HepG2 (cell line): ENCODE measurements around the gene ZFP36L2. TPM values are rescaled to one million over a fixed set of nuclear protein-coding genes. Genes with fewer than 3 reads are reported as not detected.

Experiments
- ATAC-seq: fragments of 200-7000 bp; cut with Tn5 transposase; 3 replicates; pipeline ENCODE4 v1.9.1; 2020; ENCODE audit warnings: mild to moderate bottlenecking, moderate library complexity
- BruUV-seq: library from RNA; stranded (reverse); fragments of 400-500 nt; replicated peaks from 2 replicates; lab custom pipeline; 2021; lab: Mats Ljungman, UMichigan
- CTCF ChIA-PET: fragments of 300-600 bp; formaldehyde crosslinking; extraction: SDS; loops from one replicate; lab custom pipeline; 2021; ENCODE audit warnings: low total read pairs, inconsistent platforms, low intra/inter-chr PET ratio; lab: Yijun Ruan, JAX
- POLR2A ChIA-PET: fragments of 350-600 bp; sonication (Branson Sonifier 250); formaldehyde crosslinking; loops from one replicate; lab custom pipeline; 2020; ENCODE audit warnings: antibody characterized with exemption, inconsistent platforms; lab: Yijun Ruan, JAX
- DNase-seq: peaks from one replicate; pipeline ENCODE4 v3.0.0-alpha.2; 2015; ENCODE audit warnings: low spot score
- FAIRE-seq: peaks from 3 replicates; lab custom pipeline; 2011; peaks lifted over from hg19 to GRCh38; lab: Jason Lieb, UNC
- H2AFZ ChIP-seq: one replicate; pipeline ENCODE4 v1.6.1; 2011; ENCODE audit warnings: low read length, inconsistent platforms
- H3K27ac ChIP-seq: fragments of 300-600 bp; 3 replicates; pipeline ENCODE4 v1.8.0; 2011; ENCODE audit warnings: mixed run types, mild to moderate bottlenecking, mixed read lengths, low read length, inconsistent platforms; ENCODE audit not compliant: insufficient read depth; ENCODE audit errors: extremely low read length
- H3K27me3 ChIP-seq, 2 experiments: fragments of 200-600 bp in 1 of 2; 2 replicates in 1 of 2; 3 replicates in 1 of 2; pipeline versions ENCODE4 v1.6.0 to v1.8.0; 2011; ENCODE audit warnings: low read length in 2 of 2, mild to moderate bottlenecking in 2 of 2, moderate library complexity in 2 of 2, inconsistent platforms in 1 of 2; ENCODE audit not compliant: insufficient read depth in 2 of 2, control insufficient read depth in 1 of 2
- H3K36me3 ChIP-seq, 2 experiments: fragments of 200-600 bp in 1 of 2; replicated peaks in 1 of 2; 2 replicates in 1 of 2; 3 replicates in 1 of 2; pipeline versions ENCODE4 v1.5.1 to v1.8.0; 2011; ENCODE audit warnings: low read length in 2 of 2, inconsistent platforms in 1 of 2; ENCODE audit not compliant: insufficient read depth in 2 of 2, control insufficient read depth in 1 of 2
- H3K4me1 ChIP-seq: 2 replicates; pipeline ENCODE4 v1.5.1; 2012; ENCODE audit warnings: low read length, inconsistent platforms; ENCODE audit not compliant: insufficient read depth
- H3K4me2 ChIP-seq: 2 replicates; pipeline ENCODE4 v1.6.0; 2011; ENCODE audit warnings: low read depth, low read length, inconsistent platforms
- H3K4me3 ChIP-seq, 3 experiments: fragments of 200-600 bp in 1 of 3; sonication (generic), shearing (Covaris generic) in 1 of 3; replicated peaks in 1 of 3; 2 replicates each; pipeline ENCODE4 v1.5.1; 2011 to 2016; ENCODE audit warnings: low read length in 3 of 3, inconsistent platforms in 2 of 3, low read depth in 2 of 3, mild to moderate bottlenecking in 2 of 3, control low read depth in 1 of 3, mixed read lengths in 1 of 3; ENCODE audit not compliant: insufficient read depth in 1 of 3
- H3K79me2 ChIP-seq: one replicate; pipeline ENCODE4 v1.6.1; 2011; ENCODE audit warnings: low read length, inconsistent platforms; ENCODE audit not compliant: insufficient read depth
- H3K9ac ChIP-seq: 2 replicates; pipeline ENCODE4 v1.6.0; 2011; ENCODE audit warnings: mild to moderate bottlenecking, low read depth, low read length, inconsistent platforms; ENCODE audit not compliant: insufficient read depth
- H3K9me3 ChIP-seq: 2 replicates; pipeline ENCODE4 v1.5.1; 2012; ENCODE audit warnings: mild to moderate bottlenecking, low read length
- H4K20me1 ChIP-seq: 2 replicates; pipeline ENCODE4 v1.6.0; 2011; ENCODE audit warnings: inconsistent platforms, mild to moderate bottlenecking, low read length, moderate library complexity; ENCODE audit not compliant: insufficient read depth
- AGO2 ChIP-seq: fragments of 200-400 bp; formaldehyde crosslinking; optimal IDR thresholded peaks from 2 replicates; pipeline ENCODE3; 2017; ENCODE audit warnings: mild to moderate bottlenecking, low read depth, low read length, moderate library complexity
- CSRNP2 ChIP-seq: sonication (generic); formaldehyde crosslinking; conservative IDR thresholded peaks from 2 replicates; pipeline ENCODE4 v1.8.0; 2022; ENCODE audit warnings: low read depth, missing genetic modification reagents
- ELF1 ChIP-seq: sonication (generic); formaldehyde crosslinking; IDR thresholded peaks from 2 replicates; pipeline ENCODE4 v1.4.0; 2020; ENCODE audit warnings: missing genetic modification reagents
- FIP1L1 ChIP-seq: fragments of 200-400 bp; formaldehyde crosslinking; IDR thresholded peaks from 2 replicates; pipeline ENCODE4 v1.6.1; 2018; ENCODE audit warnings: low read depth, mild to moderate bottlenecking, low read length, moderate library complexity, borderline replicate concordance; ENCODE audit not compliant: insufficient read depth
- ISL2 ChIP-seq: sonication (generic); formaldehyde crosslinking; IDR thresholded peaks from 2 replicates; pipeline ENCODE4 v1.5.0; 2020; ENCODE audit warnings: missing genetic modification reagents
- KDM6A ChIP-seq: IDR thresholded peaks from 2 replicates; pipeline ENCODE4 v1.6.1; 2016; ENCODE audit warnings: low read depth
- MNT ChIP-seq: fragments of 450-650 bp; IDR thresholded peaks from 2 replicates; pipeline ENCODE4 v1.6.1; 2016
- MTA3 ChIP-seq: sonication (generic); formaldehyde crosslinking; IDR thresholded peaks from 2 replicates; pipeline ENCODE4 v1.4.0; 2020; ENCODE audit warnings: missing genetic modification reagents
- PTBP1 ChIP-seq: fragments of 200-400 bp; formaldehyde crosslinking; IDR thresholded peaks from 2 replicates; pipeline ENCODE4 v1.6.1; 2018; ENCODE audit warnings: low read length, low read depth; ENCODE audit not compliant: poor library complexity, severe bottlenecking
- REPIN1 ChIP-seq: sonication (generic); formaldehyde crosslinking; IDR thresholded peaks from 2 replicates; pipeline ENCODE4 v1.8.0; 2022; ENCODE audit warnings: missing genetic modification reagents, low read depth, mild to moderate bottlenecking, borderline replicate concordance
- SOX13 ChIP-seq, 3 experiments: fragments of 450-650 bp in 1 of 3; sonication (generic) in 1 of 3; formaldehyde crosslinking in 1 of 3; IDR thresholded peaks in 2 of 3; conservative IDR thresholded peaks in 1 of 3; 2 replicates each; pipeline versions ENCODE4 v1.5.0 to v1.6.1; 2016 to 2020; ENCODE audit warnings: antibody characterized with exemption in 1 of 3, mild to moderate bottlenecking in 1 of 3, missing compliant biosample characterization in 1 of 3, missing genetic modification reagents in 1 of 3, moderate library complexity in 1 of 3
- SOX5 ChIP-seq: IDR thresholded peaks from 2 replicates; pipeline ENCODE4 v1.6.1; 2016; ENCODE audit warnings: borderline replicate concordance
- TCF12 ChIP-seq, 2 experiments: fragments of 450-650 bp in 1 of 2; sonication (generic) in 1 of 2; formaldehyde crosslinking in 1 of 2; IDR thresholded peaks; 2 replicates each; pipeline versions ENCODE4 v1.6.1 to v1.8.0; 2017 to 2022; ENCODE audit warnings: antibody characterized with exemption in 1 of 2, mild to moderate bottlenecking in 1 of 2, missing genetic modification reagents in 1 of 2, moderate library complexity in 1 of 2
- ZFP62 ChIP-seq: sonication (generic); formaldehyde crosslinking; IDR thresholded peaks from 2 replicates; pipeline ENCODE4 v1.4.0; 2020; ENCODE audit warnings: missing genetic modification reagents
- ZNF639 ChIP-seq: conservative IDR thresholded peaks from 2 replicates; pipeline ENCODE4 v1.6.1; 2018; ENCODE audit warnings: missing genetic modification reagents
- ZSCAN20 ChIP-seq: sonication (generic); formaldehyde crosslinking; IDR thresholded peaks from 2 replicates; pipeline ENCODE4 v1.4.0; 2020; ENCODE audit warnings: missing genetic modification reagents, mild to moderate bottlenecking, borderline replicate concordance
- WGBS: methylation state at CpG from one replicate; pipeline ENCODE4 v1.1.6; 2017; ENCODE audit warnings: low lambda C conversion rate; 5-methylcytosine and 5-hydroxymethylcytosine counted together
- in situ Hi-C: cut with HindIII; loops from 2 replicates; pipeline ENCODE4 v1.10.0; 2017; ENCODE audit warnings: low pct_unique_long_range_greater_than_20kb; ENCODE audit not compliant: extremely low pct_ligation_motif_present
- intact Hi-C: fragments of 100-400 bp; cut with micrococcal nuclease; formaldehyde crosslinking; loops from one replicate; pipeline ENCODE4 v1.10.0; 2022; ENCODE audit not compliant: unreplicated experiment
- polyA plus RNA-seq, 8 experiments: library from polyadenylated mRNA; depleted of rRNA in 3 of 8; stranded (reverse) in 7 of 8; unstranded in 1 of 8; fragments of >200 nt; fragmentation: Illumina TruSeq in 4 of 8; extraction: Trizol in 4 of 8; gene quantifications; 2 replicates each; pipeline versions ENCODE4 v1.2.1 to v1.2.3, GENCODE V29; 2011 to 2016; ENCODE audit warnings: low read depth in 4 of 8, missing spikeins in 1 of 8, mixed read lengths in 1 of 8; ENCODE audit not compliant: insufficient read depth in 1 of 8
- total RNA-seq, 5 experiments: library from RNA; depleted of rRNA; stranded (reverse); fragments of >200 nt; fragmentation: Illumina TruSeq; extraction: Trizol; gene quantifications; 2 replicates each; pipeline ENCODE4 v1.2.3, GENCODE V29; 2016; ENCODE audit warnings: low read depth in 1 of 5

The ZFP36L2 gene
- total and polyA plus RNA-seq, 2 of the 13 experiments (the other 11 are each of a cell fraction or from before 2014, with no cell fraction given) = 11.2 to 21.8 TPM

GRCh38 chr2:43210467-43211303, 15.7 kb downstream of the ZFP36L2 start:
- no peaks in the 10 kb centered on the region for H3K27me3 ChIP-seq
- H3K4me3 ChIP-seq = peak overlapping the region in 1 of 3 experiments; percentile 38; a peak in 1 of 6 replicates
- H3K9me3 ChIP-seq = no peaks in the 10 kb centered on the region
- H4K20me1 ChIP-seq = no peaks in the 10 kb centered on the region
- FAIRE-seq (peak; percentile 64), DNase-seq (peak; percentile 72), ATAC-seq (peak; percentile 75)
- POLR2A ChIA-PET = interaction anchor here (1.0 to 9.9 kb wide), 6 partner anchors 10 to 46 kb away, joined by 3 to 83 read pairs (median 4); partner anchors contain the start of gene ZFP36L2
- intact Hi-C loops (no loop called here), in situ Hi-C loops (no loop called here)
- H2AFZ ChIP-seq = no peak overlapping the region
- H3K27ac ChIP-seq = peak overlapping the region; percentile 43
- peaks cover 58% of the 10 kb centered on the region for H3K4me1 ChIP-seq
- peak overlapping the region; percentile 65 for H3K4me2 ChIP-seq
- H3K9ac ChIP-seq = peak overlapping the region; percentile 30; the same call in 1 of the 2 replicates
- no peaks in the 10 kb centered on the region for H3K36me3 ChIP-seq
- no TSS peak for BruUV-seq
- H3K79me2 ChIP-seq = no peaks in the 10 kb centered on the region
- WGBS = 43% methylated on average over 19 of the region's 23 CpGs
- CTCF ChIA-PET = no interaction called here
- TF ChIP-seq ZNF639 (0 out of 2 replicates have a peak, but pooled peaks have one; percentile 45), CSRNP2 (CRISPR knock-in tag) (no peak), KDM6A (peak; percentile 62; the same call in 1 of the 2 replicates), TCF12 (IDR thresholded peaks at IDR 0.05) (no peak), TCF12 (CRISPR knock-in tag; IDR thresholded peaks at IDR 0.05) (no peak; the same call in 1 of the 2 replicates), ISL2 (CRISPR knock-in tag) (peak; percentile 70), ZSCAN20 (CRISPR knock-in tag) (0 out of 2 replicates have a peak, but pooled peaks have one; percentile 63), SOX13 (IDR thresholded peaks at IDR 0.05) (no peak), SOX13 (CRISPR knock-in tag; conservative IDR thresholded peaks at IDR 0.05 in 1 of 2, IDR thresholded peaks at IDR 0.05 in 1 of 2) (peak in 1 of 2 experiments; percentile 82; a peak in 2 of 4 replicates), SOX5 (peak; percentile 81; the same call in 1 of the 2 replicates), MNT (peak; percentile 54), REPIN1 (CRISPR knock-in tag) (peak; percentile 72; the same call in 1 of the 2 replicates), MTA3 (CRISPR knock-in tag) (no peak), ELF1 (CRISPR knock-in tag) (0 out of 2 replicates have a peak, but pooled peaks have one; percentile 29), AGO2 (no peak), PTBP1 (no peak), FIP1L1 (no peak), ZFP62 (CRISPR knock-in tag) (no peak)
